HCT116 (cell line): ENCODE results near the gene P2RX1. TPM values are rescaled to one million over a fixed set of nuclear protein-coding genes. Genes with fewer than 3 reads are reported as not detected.

Source experiments
- CTCF ChIP-seq, 3 experiments: fragments of 200-600 bp in 1 of 3; sonication (generic) in 1 of 3; IDR thresholded peaks in 2 of 3; conservative IDR thresholded peaks in 1 of 3; 2 replicates each; pipeline ENCODE4 v1.5.1; 2012 to 2017; ENCODE audit warnings: low read depth in 2 of 3, low read length in 2 of 3, antibody characterized with exemption in 1 of 3, borderline replicate concordance in 1 of 3, control low read depth in 1 of 3, mild to moderate bottlenecking in 1 of 3, mixed read lengths in 1 of 3, mixed run types in 1 of 3, moderate library complexity in 1 of 3; ENCODE audit not compliant: insufficient read depth in 1 of 3
- SP1 ChIP-seq: IDR thresholded peaks from 2 replicates; pipeline ENCODE4 v1.6.1; 2012; ENCODE audit warnings: low read depth
- total RNA-seq: library from RNA; stranded (reverse); gene quantifications from one replicate; pipeline ENCODE4 v1.2.1, GENCODE V29; 2021; ENCODE audit not compliant: unreplicated experiment

Gene P2RX1
- total RNA-seq, 1 experiment from 2014 or later = not detected

- TF ChIP-seq CTCF (IDR thresholded peaks at IDR 0.05 in 2 of 3, conservative IDR thresholded peaks at IDR 0.05 in 1 of 3; ENCODE audit: borderline replicate concordance in 1 of 3, insufficient read depth in 1 of 3, low read depth in 2 of 3, low read length in 2 of 3) = no peak
- TF ChIP-seq SP1 = no peak
- TF ChIP-seq, all 23 proteins: peak for 0
Measured at GRCh38 chr17:3847165-3847670, 69.0 kb downstream of the P2RX1 start (continued).

Other genes with a start within 250 kb of the P2RX1 start
- 50.0 TPM for gene TAX1BP3, start 247.9 kb downstream of the P2RX1 start, total RNA-seq
- 62.4 TPM for gene EMC6, start 247.7 kb downstream of the P2RX1 start, total RNA-seq
- gene P2RX5, start 220.3 kb downstream of the P2RX1 start, total RNA-seq = 9.0 TPM
- gene HASPIN, start 192.6 kb downstream of the P2RX1 start, total RNA-seq = 19.6 TPM
- 19.9 TPM for gene ITGAE, start 115.3 kb downstream of the P2RX1 start, total RNA-seq
- gene NCBP3, start 70.2 kb downstream of the P2RX1 start, total RNA-seq = 46.5 TPM
- gene CAMKK1, start 23.4 kb downstream of the P2RX1 start, total RNA-seq = 10.6 TPM
- 23.1 TPM for gene ATP2A3, start 48.0 kb upstream of the P2RX1 start, total RNA-seq
- 21.1 TPM for gene ZZEF1, start 226.6 kb upstream of the P2RX1 start, total RNA-seq
- gene CYB5D2, start 226.7 kb upstream of the P2RX1 start, total RNA-seq = 12.0 TPM